Neural progenitor cell (in vitro differentiated cells): ENCODE measurements around the gene SLC17A9.

Experiments
- CTCF ChIP-seq: fragments of 200-600 bp; sonication (generic); IDR thresholded peaks from 2 replicates; pipeline ENCODE4 v1.5.1; 2017; ENCODE audit warnings: antibody characterized with exemption, mild to moderate bottlenecking
- EZH2 ChIP-seq: fragments of 200-600 bp; sonication (generic); IDR thresholded peaks from 2 replicates; pipeline ENCODE4 v1.6.1; 2017; ENCODE audit warnings: antibody characterized with exemption, mild to moderate bottlenecking, moderate library complexity

- TF ChIP-seq CTCF (no peak), EZH2 (no peak)
Observed at GRCh38 chr20:62944184-62944583, 8.3 kb upstream of the SLC17A9 start.
